ENCODE data around the gene KIF23.
"Not testable (repeated sequence)": the region's sequence is repeated elsewhere in the genome, so short reads cannot be mapped to it uniquely, and the experiment has no call there.

The KIF23 gene

DNA sequence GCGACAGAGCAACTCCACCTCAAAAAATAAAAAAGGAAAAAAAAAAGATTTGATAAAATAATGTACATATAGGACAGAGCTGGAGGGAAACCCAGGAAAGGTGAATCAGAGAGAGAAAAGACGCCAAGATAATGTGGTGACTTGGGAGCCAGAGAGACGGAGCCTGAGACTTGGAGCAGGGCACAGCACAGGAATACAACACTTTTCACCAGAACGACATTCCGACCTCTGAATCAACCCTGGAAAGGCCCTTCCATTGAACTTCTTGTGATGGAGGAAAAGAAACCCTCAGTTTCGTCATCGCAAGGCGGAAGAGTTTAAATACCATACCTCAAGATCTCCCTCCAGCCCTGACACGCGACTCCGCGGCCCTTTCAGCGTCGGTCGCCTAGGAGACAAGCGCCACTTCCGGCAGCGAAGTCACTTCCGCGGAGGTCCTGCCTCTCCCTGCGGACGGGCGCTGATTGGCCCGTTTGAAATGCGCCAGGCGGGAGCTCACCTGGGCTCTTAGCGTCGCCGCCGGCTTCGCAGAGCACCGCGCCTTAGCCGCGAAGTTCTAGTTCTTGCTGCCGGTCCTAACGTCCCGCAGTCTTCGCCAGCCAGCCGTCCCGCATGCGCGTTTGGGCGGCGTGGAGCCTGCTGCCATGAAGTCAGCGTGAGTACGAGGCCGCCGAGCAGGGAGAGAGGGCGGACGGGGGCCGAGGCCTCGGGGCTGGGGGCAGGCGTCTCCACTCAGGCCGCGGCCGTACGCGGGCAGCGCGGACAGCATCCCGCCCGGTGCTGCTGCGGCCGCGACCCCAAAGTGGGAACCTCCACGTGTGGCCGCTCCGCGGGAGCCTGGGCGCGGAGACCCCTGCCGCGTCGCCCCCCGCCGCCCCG lies at the start of gene KIF23:
KIF23 (plus strand) TSS at position 528 of the 879 bp plus-strand sequence; CDS start at position 645, 117 bp downstream.
- H3K4me3 Mint-ChIP-seq = peak within 1 kb of the TSS; percentile 89

DNA sequence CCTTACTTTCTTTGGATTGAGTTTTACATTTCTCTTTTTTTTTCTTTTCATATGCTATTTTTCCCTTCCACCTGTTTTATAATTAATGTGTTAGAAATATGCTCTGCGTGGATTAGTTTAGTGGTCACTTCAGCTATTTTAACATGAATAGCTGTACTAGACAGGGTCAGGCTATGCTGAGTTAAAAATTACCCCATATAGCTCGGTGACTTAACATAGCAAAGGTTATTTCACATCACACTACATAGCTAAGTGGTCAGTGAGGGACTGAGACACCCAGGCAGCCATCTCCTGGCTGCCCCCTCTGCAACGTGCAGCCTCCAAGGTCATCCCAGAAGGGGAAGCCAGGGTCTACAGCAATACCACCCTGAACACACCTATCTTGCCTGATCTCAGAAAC lies 46.9 kb upstream of the KIF23 start:
- Mint-ChIP-seq H3K4me1 (ENCODE audit: low read depth) (no peaks in the 10 kb centered on the region), H3K9me3 (ENCODE audit: low read depth) (peaks cover 4% of the 10 kb centered on the region), H3K27ac (no peak overlapping the region), H3K4me3 (no peak overlapping the region), H3K27me3 (no peaks in the 10 kb centered on the region), H3K36me3 (no peaks in the 10 kb centered on the region)

More for the DNA sequence above, at the start of gene KIF23:
- peaks cover 15% of the 10 kb centered on the region for H3K4me1 Mint-ChIP-seq (ENCODE audit: low read depth)
- peak within 1 kb of the TSS; percentile 5 for H3K27ac Mint-ChIP-seq
- H3K27me3 Mint-ChIP-seq = peaks cover 7% of the 10 kb centered on the region
- H3K36me3 Mint-ChIP-seq = no peaks in the 10 kb centered on the region
- H3K9me3 Mint-ChIP-seq (ENCODE audit: low read depth) = no peaks in the 10 kb centered on the region

DNA sequence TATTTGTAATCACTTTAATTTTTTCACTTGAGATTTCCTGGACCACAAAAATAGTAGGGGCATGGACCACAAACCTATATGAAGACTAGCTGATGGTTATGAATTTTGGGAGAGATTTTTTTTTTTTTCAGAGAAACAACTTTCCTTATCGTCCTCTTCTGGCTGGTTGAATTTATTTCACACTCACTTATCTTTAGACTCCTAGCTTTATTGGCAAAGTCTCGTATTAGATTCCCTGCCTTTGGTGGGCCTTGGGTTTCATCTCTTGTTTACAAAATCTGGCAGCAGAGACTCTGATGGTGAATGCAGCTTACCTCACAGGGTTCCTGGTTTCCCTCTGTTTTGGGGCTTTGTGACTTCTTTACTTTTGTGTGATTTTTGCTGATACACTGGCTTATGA lies 44.5 kb upstream of the KIF23 start:
- Mint-ChIP-seq H3K4me1 (ENCODE audit: low read depth) (no peaks in the 10 kb centered on the region), H3K27me3 (peaks cover 1% of the 10 kb centered on the region), H3K9me3 (ENCODE audit: low read depth) (peaks cover 4% of the 10 kb centered on the region), H3K27ac (no peak overlapping the region), H3K4me3 (no peak overlapping the region), H3K36me3 (no peaks in the 10 kb centered on the region)

DNA sequence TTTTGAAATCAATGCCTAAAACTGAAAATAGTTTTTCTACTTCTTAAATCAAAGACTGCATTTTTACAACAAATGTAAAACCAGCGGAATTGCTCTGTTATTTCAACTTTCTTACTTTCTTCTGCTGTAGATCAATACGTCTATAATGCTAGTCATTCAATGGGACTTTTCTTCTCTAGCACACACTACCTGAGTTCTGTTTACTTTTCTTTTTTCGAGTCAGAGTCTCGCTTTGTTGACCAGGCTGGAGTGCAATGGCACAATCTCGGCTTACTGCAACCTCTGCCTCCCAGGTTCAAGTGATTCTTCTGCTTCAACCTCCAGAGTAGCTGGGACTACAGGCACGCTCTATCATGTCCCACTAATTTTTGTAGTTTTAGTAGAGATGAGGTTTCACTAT lies 40.7 kb upstream of the KIF23 start:
- no peaks in the 10 kb centered on the region for H3K4me1 Mint-ChIP-seq (ENCODE audit: low read depth)
- H3K9me3 Mint-ChIP-seq (ENCODE audit: low read depth) = no peaks in the 10 kb centered on the region
- no peaks in the 10 kb centered on the region for H3K36me3 Mint-ChIP-seq
- H3K27ac Mint-ChIP-seq = no peak overlapping the region
- no peak overlapping the region for H3K4me3 Mint-ChIP-seq
- H3K27me3 Mint-ChIP-seq = peaks cover 3% of the 10 kb centered on the region

DNA sequence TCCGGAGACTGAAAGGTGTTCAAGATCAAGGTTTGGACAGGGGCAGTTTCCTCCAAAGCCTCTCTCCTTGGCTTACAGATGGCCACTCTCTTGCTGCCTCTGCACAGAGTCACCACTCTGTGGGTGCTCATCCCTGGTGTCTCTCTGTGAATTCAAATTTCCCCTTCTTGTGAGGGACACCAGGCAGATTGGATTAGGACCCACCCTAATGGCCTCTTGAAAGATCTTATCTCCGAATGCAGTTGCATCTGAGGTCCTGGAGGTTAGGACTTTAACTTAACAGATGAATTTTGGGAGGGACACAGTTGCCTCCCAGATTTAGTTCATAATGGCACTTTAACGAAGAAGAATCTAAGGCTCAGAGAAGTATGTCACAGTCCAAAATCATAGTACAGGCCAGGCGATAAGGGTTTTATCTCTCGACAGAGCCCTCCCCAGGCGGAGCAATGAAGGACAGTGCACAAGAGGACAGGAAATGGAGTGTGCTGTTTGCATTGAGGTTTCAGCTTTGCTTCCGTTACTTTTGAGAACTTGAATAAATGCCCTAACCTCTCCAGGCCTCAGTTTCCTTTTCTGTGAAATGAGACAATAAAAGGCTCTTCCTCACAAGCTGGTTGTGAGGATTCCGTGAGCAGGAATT lies 38.9 kb upstream of the KIF23 start:
- peaks cover 5% of the 10 kb centered on the region for H3K27me3 Mint-ChIP-seq
- H3K9me3 Mint-ChIP-seq (ENCODE audit: low read depth) = no peaks in the 10 kb centered on the region
- no peaks in the 10 kb centered on the region for H3K4me1 Mint-ChIP-seq (ENCODE audit: low read depth)
- no peak overlapping the region for H3K27ac Mint-ChIP-seq
- no peak overlapping the region for H3K4me3 Mint-ChIP-seq
- no peaks in the 10 kb centered on the region for H3K36me3 Mint-ChIP-seq

DNA sequence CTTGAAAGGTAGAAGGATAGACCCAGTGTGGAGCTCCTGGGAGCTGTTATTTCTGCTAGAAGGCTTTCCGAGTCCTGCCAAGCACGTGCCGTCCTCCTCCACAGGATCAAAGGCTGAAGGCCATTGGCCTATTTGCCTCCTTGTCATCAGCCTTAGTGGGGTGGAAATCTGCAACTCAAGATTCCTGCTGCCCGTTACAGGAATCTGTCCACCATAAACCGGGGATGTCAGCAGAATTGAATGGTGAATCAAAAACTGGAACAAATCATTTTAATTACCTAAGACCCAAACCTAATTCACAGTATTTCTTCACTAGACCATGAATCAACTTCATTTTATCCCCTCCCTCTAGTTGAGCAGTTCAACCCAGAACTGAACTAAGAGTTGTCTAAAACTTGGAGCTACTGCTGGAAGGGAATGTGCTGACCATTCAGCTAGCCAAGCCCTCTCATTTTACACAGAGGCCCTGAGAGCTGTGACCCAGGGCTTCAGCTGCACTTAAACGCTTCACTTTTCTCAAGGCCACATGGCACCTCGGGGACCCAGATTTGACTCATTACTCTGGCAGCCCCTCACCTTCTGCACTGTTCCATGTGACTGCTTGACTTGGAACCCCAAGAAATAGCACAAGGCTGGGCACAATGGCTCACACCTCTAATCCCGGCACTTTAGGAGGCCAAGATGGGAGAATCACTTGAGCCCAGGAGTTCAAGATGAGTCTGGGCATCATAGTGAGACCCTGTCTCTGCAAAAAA lies 36.8 kb upstream of the KIF23 start:
- no peak overlapping the region for H3K4me3 Mint-ChIP-seq
- peaks cover 5% of the 10 kb centered on the region for H3K27me3 Mint-ChIP-seq
- no peaks in the 10 kb centered on the region for H3K36me3 Mint-ChIP-seq
- H3K9me3 Mint-ChIP-seq (ENCODE audit: low read depth) = no peaks in the 10 kb centered on the region
- no peak overlapping the region for H3K27ac Mint-ChIP-seq
- no peaks in the 10 kb centered on the region for H3K4me1 Mint-ChIP-seq (ENCODE audit: low read depth)

DNA sequence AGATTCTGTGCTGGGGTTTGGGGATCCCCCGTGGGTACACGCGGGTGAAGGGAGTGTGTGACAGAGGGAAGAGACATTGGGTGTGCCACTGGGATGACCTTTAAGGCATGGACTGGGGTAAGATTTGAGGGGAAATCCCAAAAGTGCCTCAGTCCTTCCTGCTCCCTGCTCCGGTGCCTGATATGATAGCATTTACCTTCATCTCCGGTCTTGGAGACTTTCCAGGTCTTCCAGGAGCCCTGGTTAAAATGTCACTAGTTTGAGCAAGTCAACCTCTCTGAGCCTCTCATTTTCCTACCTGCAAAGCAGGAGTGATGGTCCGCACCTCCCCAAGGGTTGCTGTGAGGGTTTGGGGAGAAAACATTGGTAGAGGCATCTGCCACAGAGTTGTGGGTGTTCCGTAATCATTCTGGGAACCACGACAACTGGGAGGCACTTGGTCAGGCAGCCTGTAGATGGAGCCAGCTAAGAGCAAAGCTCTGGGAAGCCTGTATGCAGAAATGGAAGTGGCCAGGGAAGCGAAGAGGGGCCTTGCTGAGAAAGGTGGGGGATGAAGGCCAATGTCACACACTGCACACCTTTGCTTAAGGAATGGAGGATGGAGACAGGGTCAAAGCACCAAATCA lies 33.9 kb upstream of the KIF23 start:
- Mint-ChIP-seq H3K9me3 (ENCODE audit: low read depth) (no peaks in the 10 kb centered on the region), H3K4me1 (ENCODE audit: low read depth) (no peaks in the 10 kb centered on the region), H3K27me3 (peaks cover 3% of the 10 kb centered on the region), H3K36me3 (no peaks in the 10 kb centered on the region), H3K4me3 (no peak overlapping the region), H3K27ac (no peak overlapping the region)

DNA sequence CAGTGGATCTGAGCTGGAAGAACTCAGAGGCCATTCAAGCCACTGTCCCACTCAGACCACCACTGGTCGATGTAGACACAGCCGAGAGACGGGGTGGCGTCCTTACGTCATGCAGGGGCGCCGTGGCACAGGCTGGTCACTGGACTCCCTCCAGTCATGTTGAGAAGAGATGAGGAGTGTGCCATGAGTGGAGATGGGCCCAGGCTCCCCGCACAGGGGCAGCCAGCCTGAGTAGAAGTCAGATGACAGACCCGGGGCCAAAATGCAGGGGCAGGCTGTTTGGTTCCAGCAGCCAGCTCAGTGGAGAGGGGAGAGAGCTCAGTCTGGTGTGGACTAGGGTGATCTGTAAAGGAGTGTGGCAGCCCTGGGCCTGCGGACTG lies 33.4 kb upstream of the KIF23 start:
- Mint-ChIP-seq H3K36me3 (no peaks in the 10 kb centered on the region), H3K9me3 (ENCODE audit: low read depth) (no peaks in the 10 kb centered on the region), H3K27ac (no peak overlapping the region), H3K4me1 (ENCODE audit: low read depth) (no peaks in the 10 kb centered on the region), H3K27me3 (peaks cover 3% of the 10 kb centered on the region), H3K4me3 (no peak overlapping the region)

DNA sequence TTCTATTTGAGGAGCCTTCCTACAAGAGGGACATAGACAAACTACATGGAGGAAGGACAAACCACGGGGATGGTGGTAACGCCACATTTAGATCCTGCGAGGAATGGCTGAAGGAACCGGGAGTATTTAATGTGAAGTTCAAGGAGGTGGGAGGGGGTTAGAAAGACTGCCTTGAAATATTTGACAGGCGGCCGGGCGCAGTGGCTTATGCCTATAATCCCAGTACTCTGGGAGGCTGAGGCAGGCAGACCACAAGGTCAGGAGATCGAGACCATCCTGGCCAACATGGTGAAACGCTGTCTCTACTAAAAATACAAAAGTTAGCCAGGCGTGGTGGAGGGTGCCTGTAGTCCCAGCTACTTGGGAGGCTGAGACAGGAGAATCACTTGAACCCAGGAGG lies 32.0 kb upstream of the KIF23 start:
- H3K4me3 Mint-ChIP-seq; H3K36me3 Mint-ChIP-seq; H3K27me3 Mint-ChIP-seq; H3K4me1 Mint-ChIP-seq (ENCODE audit: low read depth); H3K27ac Mint-ChIP-seq; H3K9me3 Mint-ChIP-seq (ENCODE audit: low read depth): not testable (repeated sequence)

DNA sequence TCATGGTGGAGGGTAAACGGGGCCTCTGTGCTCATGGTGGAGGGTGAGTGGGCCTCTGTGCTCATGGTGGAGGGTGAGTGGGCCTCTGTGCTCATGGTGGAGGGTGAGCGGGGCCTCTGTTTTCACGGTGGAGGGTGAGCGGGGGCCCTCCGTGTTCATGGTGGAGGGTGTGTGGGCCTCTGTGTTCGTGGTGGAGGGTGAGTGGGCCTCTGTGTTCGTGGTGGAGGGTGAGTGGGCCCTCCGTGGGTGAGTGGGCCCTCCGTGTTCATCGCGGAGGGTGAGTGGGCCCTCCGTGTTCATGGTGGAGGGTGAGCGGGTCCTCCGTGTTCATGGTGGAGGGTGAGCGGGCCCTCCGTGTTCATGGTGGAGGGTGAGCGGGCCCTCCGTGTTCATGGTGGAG lies 30.1 kb upstream of the KIF23 start:
- H3K4me1 Mint-ChIP-seq (ENCODE audit: low read depth); H3K4me3 Mint-ChIP-seq; H3K27ac Mint-ChIP-seq; H3K36me3 Mint-ChIP-seq; H3K27me3 Mint-ChIP-seq; H3K9me3 Mint-ChIP-seq (ENCODE audit: low read depth): not testable (repeated sequence)

DNA sequence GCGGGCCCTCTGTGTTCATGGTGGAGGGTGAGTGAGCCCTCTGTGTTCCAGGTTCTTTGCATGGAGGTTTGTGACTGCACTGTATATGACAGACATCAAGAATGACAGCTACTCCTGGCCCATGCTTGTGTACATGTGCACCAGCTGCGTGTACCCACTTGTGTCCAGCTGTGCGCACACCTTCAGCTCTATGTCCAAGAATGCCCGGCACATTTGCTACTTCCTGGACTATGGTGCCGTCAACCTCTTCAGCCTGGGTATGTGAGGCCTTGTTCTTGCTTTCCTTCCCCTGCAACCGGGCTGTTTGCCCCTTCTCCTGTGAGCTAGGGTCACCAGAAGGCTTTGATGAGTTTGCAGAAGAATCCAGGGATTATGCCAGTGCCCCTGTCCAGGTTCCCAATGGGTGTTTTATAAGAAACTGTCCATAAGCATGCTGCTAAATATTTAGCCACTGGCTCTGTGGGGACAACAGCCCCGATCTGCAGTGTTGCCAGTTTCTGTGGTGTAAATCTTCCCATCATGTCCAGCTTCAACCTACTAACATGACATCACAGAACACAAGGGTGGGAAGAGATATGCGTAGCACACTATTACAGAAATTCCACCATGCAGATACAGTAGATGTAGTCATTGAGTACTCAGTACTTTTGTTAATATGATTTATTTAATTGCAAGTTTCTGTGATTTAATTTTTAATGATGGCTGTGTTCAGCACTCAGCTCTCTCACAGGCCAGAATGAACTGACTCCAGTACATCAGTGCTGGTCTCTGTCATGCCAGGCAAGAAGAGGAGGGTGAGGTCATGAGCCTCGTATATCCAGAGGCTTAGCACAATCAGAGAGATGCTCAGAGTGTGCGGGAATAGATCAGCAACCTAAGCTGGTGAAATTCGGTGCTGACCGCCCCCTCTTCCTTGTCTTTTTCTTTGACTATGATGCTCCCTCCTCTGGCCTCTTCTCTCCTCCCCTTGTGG lies 29.2 kb upstream of the KIF23 start:
- Mint-ChIP-seq H3K36me3 (no peaks in the 10 kb centered on the region), H3K4me1 (ENCODE audit: low read depth) (no peaks in the 10 kb centered on the region), H3K9me3 (ENCODE audit: low read depth) (no peaks in the 10 kb centered on the region), H3K4me3 (no peak overlapping the region), H3K27ac (no peak overlapping the region), H3K27me3 (no peaks in the 10 kb centered on the region)

DNA sequence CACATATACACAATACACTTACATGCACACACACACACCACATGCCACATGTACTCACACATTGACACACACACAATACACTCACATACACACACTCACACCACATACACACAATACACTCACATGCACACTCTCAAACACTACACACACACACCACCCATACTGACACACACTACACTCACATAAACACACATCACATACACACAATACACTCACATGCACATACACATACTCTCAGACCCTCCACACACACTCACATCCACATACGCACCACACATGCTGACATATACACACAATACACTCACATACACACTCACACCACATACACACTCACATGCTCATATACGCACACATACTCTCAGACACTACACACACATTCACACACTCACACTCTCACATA lies 28.3 kb upstream of the KIF23 start:
- Mint-ChIP-seq H3K36me3 (no peaks in the 10 kb centered on the region), H3K9me3 (ENCODE audit: low read depth) (no peaks in the 10 kb centered on the region), H3K27me3 (no peaks in the 10 kb centered on the region), H3K4me3 (no peak overlapping the region), H3K4me1 (ENCODE audit: low read depth) (no peaks in the 10 kb centered on the region), H3K27ac (no peak overlapping the region)

DNA sequence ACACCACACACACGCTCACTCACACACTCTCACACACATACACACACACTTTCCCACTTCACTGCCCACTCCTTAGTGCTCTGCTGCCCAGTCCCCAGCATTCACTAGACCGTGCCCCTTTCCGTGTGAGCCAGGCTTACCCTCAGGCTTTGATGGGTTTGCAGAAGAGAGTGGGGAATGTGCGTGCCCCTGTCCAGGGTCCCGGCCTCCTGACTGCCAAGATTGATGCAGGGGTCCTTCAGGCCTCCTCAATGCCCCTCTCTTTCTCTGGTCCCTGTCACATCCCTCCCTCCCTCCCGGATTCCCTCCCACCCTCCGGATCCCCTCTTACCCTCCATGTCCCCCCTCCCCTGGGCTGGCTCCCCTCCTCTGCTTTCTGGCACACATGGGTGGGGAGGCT lies 27.9 kb upstream of the KIF23 start:
- Mint-ChIP-seq H3K4me1 (ENCODE audit: low read depth) (no peaks in the 10 kb centered on the region), H3K4me3 (no peak overlapping the region), H3K9me3 (ENCODE audit: low read depth) (no peaks in the 10 kb centered on the region), H3K27ac (no peak overlapping the region), H3K36me3 (no peaks in the 10 kb centered on the region), H3K27me3 (no peaks in the 10 kb centered on the region)

DNA sequence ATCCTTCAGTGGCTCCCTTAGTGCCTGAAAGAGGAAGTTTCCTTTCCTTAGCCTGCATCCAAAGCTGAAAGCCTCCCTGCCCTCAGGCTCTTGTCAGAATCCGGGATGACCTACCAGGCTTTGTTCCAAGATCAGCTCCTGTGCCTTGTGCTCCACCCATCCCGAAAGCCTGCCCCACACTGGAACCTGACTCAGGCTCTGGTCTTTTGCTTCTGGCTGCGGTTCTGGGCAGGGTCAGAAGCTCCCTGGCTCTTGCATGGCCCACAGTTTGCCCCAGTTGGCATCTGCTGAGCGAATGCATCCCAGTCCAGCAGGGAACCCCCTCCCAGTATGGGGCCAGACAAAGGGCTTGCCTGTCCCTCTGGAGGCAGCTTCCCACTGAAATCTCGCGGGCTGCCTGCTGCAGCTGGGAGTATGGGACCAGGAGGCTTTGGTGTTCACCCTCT lies 25.9 kb upstream of the KIF23 start:
- H3K4me3 Mint-ChIP-seq = no peak overlapping the region
- H3K27me3 Mint-ChIP-seq = no peaks in the 10 kb centered on the region
- no peaks in the 10 kb centered on the region for H3K36me3 Mint-ChIP-seq
- no peaks in the 10 kb centered on the region for H3K9me3 Mint-ChIP-seq (ENCODE audit: low read depth)
- no peaks in the 10 kb centered on the region for H3K4me1 Mint-ChIP-seq (ENCODE audit: low read depth)
- H3K27ac Mint-ChIP-seq = no peak overlapping the region
